Right ventricle myocardium superior (tissue), 1 donor: Measurements from ENCODE around the gene ANXA3. TPM values are rescaled to one million over a fixed set of nuclear protein-coding genes. Genes with fewer than 3 reads are reported as not detected.

ENCODE experiments used
- ATAC-seq: fragments of 200-7000 bp; cut with Tn5 transposase; one replicate; pipeline ENCODE4 v1.9.1; 2020; ENCODE audit warnings: mild to moderate bottlenecking; ENCODE audit not compliant: poor library complexity
- DNase-seq: peaks from one replicate; pipeline ENCODE4 v3.0.0-alpha.2; 2020
- intact Hi-C: fragments of 100-400 bp; cut with DNase I; formaldehyde crosslinking; loops from one replicate; pipeline ENCODE4 v1.11.2; 2022
- total RNA-seq: library from RNA; stranded (reverse); fragmentation: NEBNext Ultra II Directional; extraction: Animal tissue kit (Norgen Biotek cat#: 25700); gene quantifications from one replicate; pipeline ENCODE4 v1.2.1, GENCODE V29; 2021
- donor health status: DM: no; HTN: yes; CAD: no; lungs with severe emphysema.

Gene ANXA3
- total RNA-seq, 1 donor from 2014 or later: 41.4 TPM

- ATAC-seq: no peak
- intact Hi-C loops: no loop called here
- no peak for DNase-seq
Observed at GRCh38 chr4:78627046-78627965, 75.7 kb downstream of the ANXA3 start.

GRCh38 chr4:78627966-78628678 lies 76.6 kb downstream of the ANXA3 start:
- intact Hi-C loops: no loop called here
- DNase-seq (no peak), ATAC-seq (no peak)

GRCh38 chr4:78629991-78630541 lies 78.5 kb downstream of the ANXA3 start:
- intact Hi-C loops: no loop called here
- peak; percentile 60 for DNase-seq
- ATAC-seq: peak; percentile 39

- ATAC-seq (no peak), DNase-seq (no peak)
- intact Hi-C loops: no loop called here
Observed at GRCh38 chr4:78630615-78631014, 79.0 kb downstream of the ANXA3 start.

GRCh38 chr4:78634011-78634664 lies 82.6 kb downstream of the ANXA3 start:
- ATAC-seq (peak; percentile 83), DNase-seq (peak; percentile 54)
- intact Hi-C loops: no loop called here

GRCh38 chr4:78638337-78639172 lies 87.0 kb downstream of the ANXA3 start:
- intact Hi-C loops: no loop called here
- DNase-seq: no peak

GRCh38 chr4:78640714-78641113 lies 89.1 kb downstream of the ANXA3 start:
- ATAC-seq (no peak), DNase-seq (no peak)
- intact Hi-C loops: no loop called here

More at GRCh38 chr4:78638337-78639172, 87.0 kb downstream of the ANXA3 start:
- ATAC-seq: no peak

- intact Hi-C loops: no loop called here
- DNase-seq (no peak), ATAC-seq (peak; percentile 41)
Observed at GRCh38 chr4:78642934-78643333, 91.4 kb downstream of the ANXA3 start.

GRCh38 chr4:78644063-78644691 lies 92.6 kb downstream of the ANXA3 start:
- ATAC-seq (no peak), DNase-seq (no peak)
- intact Hi-C loops: no loop called here

GRCh38 chr4:78644744-78645330 lies 93.3 kb downstream of the ANXA3 start:
- DNase-seq (peak; percentile 66), ATAC-seq (peak; percentile 94)
- intact Hi-C loops: no loop called here

- ATAC-seq (peak; percentile 86), DNase-seq (peak; percentile 80)
- intact Hi-C loops: no loop called here
Observed at GRCh38 chr4:78645853-78646757, 94.5 kb downstream of the ANXA3 start.

GRCh38 chr4:78647272-78647671 lies 95.7 kb downstream of the ANXA3 start:
- ATAC-seq: no peak
- intact Hi-C loops: no loop called here
- DNase-seq: no peak

GRCh38 chr4:78648640-78649363 lies 97.2 kb downstream of the ANXA3 start:
- ATAC-seq (no peak), DNase-seq (no peak)
- intact Hi-C loops: no loop called here

- DNase-seq (no peak), ATAC-seq (no peak)
- intact Hi-C loops: no loop called here
Observed at GRCh38 chr4:78650106-78651024, 98.8 kb downstream of the ANXA3 start.
